ENCODE data around the gene FAM120A. TPM values are rescaled to one million over a fixed set of nuclear protein-coding genes. Genes with fewer than 3 reads are reported as not detected.
A peak's percentile ranks its signal among the peaks of the same experiment; 100 is the strongest.

The FAM120A gene
- total RNA-seq, 4 donors from 2014 or later, result 72.3 to 106 (median 76.1) TPM

GRCh38 chr9:93465855-93466254 is 14.4 kb downstream of the FAM120A start:
- Histone ChIP-seq H3K9me3 (no peaks in the 10 kb centered on the region), H3K27ac (peak overlapping the region in 1 of 4 donors; percentile 13), H3K36me3 (no peaks in the 10 kb centered on the region), H3K27me3 (no peaks in the 10 kb centered on the region), H3K4me1 (peaks cover 0 to 95% (median 58%) of the 10 kb centered on the region in 4 donors), H3K4me3 (no peak overlapping the region)
- WGBS, 2 donors, result 88 to 90% methylated on average over 6 of the region's 6 CpGs
- TF ChIP-seq CTCF (IDR thresholded peaks at IDR 0.05) (no peak), EP300 (IDR thresholded peaks at IDR 0.05) (no peak), POLR2A (IDR thresholded peaks at IDR 0.05) (no peak)
- DNase-seq (ENCODE audit: low spot score in 2 of 2), result no peak

GRCh38 chr9:93466416-93467061 is 15.1 kb downstream of the FAM120A start:
- no peak overlapping the region for H3K27ac ChIP-seq
- no peaks in the 10 kb centered on the region for H3K27me3 ChIP-seq
- H3K9me3 ChIP-seq, result no peaks in the 10 kb centered on the region
- no peak overlapping the region for H3K4me3 ChIP-seq
- no peak for TF ChIP-seq CTCF (IDR thresholded peaks at IDR 0.05)
- TF ChIP-seq POLR2A (IDR thresholded peaks at IDR 0.05), result no peak
- TF ChIP-seq EP300 (IDR thresholded peaks at IDR 0.05), result no peak
- no peaks in the 10 kb centered on the region for H3K36me3 ChIP-seq
- peaks cover 0 to 90% (median 60%) of the 10 kb centered on the region in 4 donors for H3K4me1 ChIP-seq
- WGBS, 2 donors, result 59 to 61% methylated on average over 7 of the region's 7 CpGs
- DNase-seq (ENCODE audit: low spot score in 2 of 2), result no peak

GRCh38 chr9:93467062-93467416 is 15.6 kb downstream of the FAM120A start:
- no peak for DNase-seq (ENCODE audit: low spot score in 2 of 2)
- H3K4me3 ChIP-seq, result no peak overlapping the region
- no peaks in the 10 kb centered on the region for H3K9me3 ChIP-seq
- H3K4me1 ChIP-seq, result peaks cover 0 to 87% (median 59%) of the 10 kb centered on the region in 4 donors
- peaks cover 0 to 3% (median 0%) of the 10 kb centered on the region in 3 donors for H3K36me3 ChIP-seq
- TF ChIP-seq POLR2A (IDR thresholded peaks at IDR 0.05) (no peak), EP300 (IDR thresholded peaks at IDR 0.05) (no peak), CTCF (IDR thresholded peaks at IDR 0.05) (no peak)
- WGBS, 2 donors, result 28 to 38% methylated on average over 3 of the region's 3 CpGs
- H3K27me3 ChIP-seq, result no peaks in the 10 kb centered on the region
- no peak overlapping the region for H3K27ac ChIP-seq

GRCh38 chr9:93467462-93467861 is 16.0 kb downstream of the FAM120A start:
- H3K36me3 ChIP-seq, result peaks cover 0 to 6% (median 0%) of the 10 kb centered on the region in 3 donors
- H3K4me1 ChIP-seq, result peaks cover 0 to 83% (median 57%) of the 10 kb centered on the region in 4 donors
- WGBS, 2 donors, result 77 to 91% methylated on average over 3 of the region's 3 CpGs
- TF ChIP-seq CTCF (IDR thresholded peaks at IDR 0.05), result no peak
- no peaks in the 10 kb centered on the region for H3K9me3 ChIP-seq
- H3K27ac ChIP-seq, result no peak overlapping the region
- no peak overlapping the region for H3K4me3 ChIP-seq
- no peak for DNase-seq (ENCODE audit: low spot score in 2 of 2)
- H3K27me3 ChIP-seq, result no peaks in the 10 kb centered on the region

GRCh38 chr9:93468763-93469456 is 17.4 kb downstream of the FAM120A start:
- H3K27me3 ChIP-seq, result no peaks in the 10 kb centered on the region
- no peak for DNase-seq (ENCODE audit: low spot score in 2 of 2)
- WGBS, 2 donors, result 17% methylated on average over 5 of the region's 5 CpGs
- H3K36me3 ChIP-seq, result peaks cover 0 to 13% (median 0%) of the 10 kb centered on the region in 3 donors
- H3K9me3 ChIP-seq, result no peaks in the 10 kb centered on the region
- TF ChIP-seq CTCF (IDR thresholded peaks at IDR 0.05) (no peak), EP300 (IDR thresholded peaks at IDR 0.05) (no peak), POLR2A (IDR thresholded peaks at IDR 0.05) (no peak)
- H3K4me3 ChIP-seq, result peak overlapping the region in 1 of 4 donors; percentile 6
- peaks cover 0 to 71% (median 55%) of the 10 kb centered on the region in 4 donors for H3K4me1 ChIP-seq
- peak overlapping the region in 2 of 4 donors; percentile 64 to 65 for H3K27ac ChIP-seq
